HepG2 (cell line): ENCODE results near the gene ACRBP. TPM values are rescaled to one million over a fixed set of nuclear protein-coding genes. Genes with fewer than 3 reads are reported as not detected.
A peak's percentile ranks its signal among the peaks of the same experiment; 100 is the strongest.

Experiments used
- BRD4 ChIP-seq: sonication (generic); formaldehyde crosslinking; IDR thresholded peaks from 2 replicates; pipeline ENCODE4 v1.4.0; 2020; ENCODE audit warnings: missing genetic modification reagents
- DR1 ChIP-seq: sonication (generic); formaldehyde crosslinking; IDR thresholded peaks from 2 replicates; pipeline ENCODE4 v1.8.0; 2021; ENCODE audit warnings: mild to moderate bottlenecking, missing genetic modification reagents, inconsistent platforms
- GFI1 ChIP-seq: sonication (generic); formaldehyde crosslinking; IDR thresholded peaks from 2 replicates; pipeline ENCODE4 v1.5.0; 2020; ENCODE audit warnings: missing genetic modification reagents, mild to moderate bottlenecking, borderline replicate concordance
- LCORL ChIP-seq, 2 experiments: fragments of 450-650 bp in 1 of 2; sonication (generic) in 1 of 2; formaldehyde crosslinking in 1 of 2; IDR thresholded peaks; 2 replicates each; pipeline versions ENCODE4 v1.5.0 to v1.6.1; 2017 to 2020; ENCODE audit warnings: antibody characterized with exemption in 1 of 2, missing genetic modification reagents in 1 of 2
- MAFF ChIP-seq: IDR thresholded peaks from 2 replicates; pipeline ENCODE4 v1.6.1; 2011; ENCODE audit warnings: low read depth, low read length, improper control_type of control experiment
- RAD21 ChIP-seq: fragments of 450-650 bp; formaldehyde crosslinking; IDR thresholded peaks from 2 replicates; pipeline ENCODE4 v1.5.0; 2020; ENCODE audit warnings: mild to moderate bottlenecking
- SMARCE1 ChIP-seq: fragments of 450-650 bp; IDR thresholded peaks from 2 replicates; pipeline ENCODE4 v1.6.1; 2017; ENCODE audit warnings: borderline replicate concordance
- TAF15 ChIP-seq: fragments of 200-400 bp; formaldehyde crosslinking; IDR thresholded peaks from one replicate; pipeline ENCODE4 v1.6.1; 2018; ENCODE audit warnings: mild to moderate bottlenecking, low read depth, low read length; ENCODE audit not compliant: poor library complexity, severe bottlenecking
- TBX2 ChIP-seq: sonication (generic); formaldehyde crosslinking; IDR thresholded peaks from 2 replicates; pipeline ENCODE4 v1.5.0; 2020; ENCODE audit warnings: missing genetic modification reagents, mild to moderate bottlenecking, borderline replicate concordance
- TOE1 ChIP-seq: sonication (generic); formaldehyde crosslinking; IDR thresholded peaks from 2 replicates; pipeline ENCODE4 v1.4.0; 2020; ENCODE audit warnings: mild to moderate bottlenecking, missing genetic modification reagents
- ZNF180 ChIP-seq: sonication (generic); formaldehyde crosslinking; IDR thresholded peaks from 2 replicates; pipeline ENCODE4 v1.4.0; 2020; ENCODE audit warnings: low read depth, missing genetic modification reagents, borderline replicate concordance
- ZNF343 ChIP-seq: sonication (generic); formaldehyde crosslinking; IDR thresholded peaks from 2 replicates; pipeline ENCODE4 v1.4.0; 2020; ENCODE audit warnings: mild to moderate bottlenecking, missing genetic modification reagents
- ZNF660 ChIP-seq: sonication (generic); formaldehyde crosslinking; IDR thresholded peaks from 2 replicates; pipeline ENCODE4 v1.5.1; 2020; ENCODE audit warnings: mild to moderate bottlenecking, low read depth, missing genetic modification reagents, borderline replicate concordance
- polyA plus RNA-seq, 8 experiments: library from polyadenylated mRNA; depleted of rRNA in 3 of 8; stranded (reverse) in 7 of 8; unstranded in 1 of 8; fragments of >200 nt; fragmentation: Illumina TruSeq in 4 of 8; extraction: Trizol in 4 of 8; gene quantifications; 2 replicates each; pipeline versions ENCODE4 v1.2.1 to v1.2.3, GENCODE V29; 2011 to 2016; ENCODE audit warnings: low read depth in 4 of 8, missing spikeins in 1 of 8, mixed read lengths in 1 of 8; ENCODE audit not compliant: insufficient read depth in 1 of 8
- total RNA-seq, 5 experiments: library from RNA; depleted of rRNA; stranded (reverse); fragments of >200 nt; fragmentation: Illumina TruSeq; extraction: Trizol; gene quantifications; 2 replicates each; pipeline ENCODE4 v1.2.3, GENCODE V29; 2016; ENCODE audit warnings: low read depth in 1 of 5
- TF ChIP-seq, protein P1 (sequence below): sonication (generic); IDR thresholded peaks from 2 replicates; pipeline ENCODE4 v1.6.1; 2016; ENCODE audit warnings: low read depth, borderline replicate concordance
- TF ChIP-seq, protein P2 (sequence below): IDR thresholded peaks from 2 replicates; pipeline ENCODE4 v1.6.1; 2016; ENCODE audit warnings: low read depth, missing genetic modification reagents, missing compliant biosample characterization
- TF ChIP-seq, protein P3 (sequence below): sonication (generic); formaldehyde crosslinking; IDR thresholded peaks from 2 replicates; pipeline ENCODE4 v1.4.0; 2020; ENCODE audit warnings: missing genetic modification reagents, borderline replicate concordance
- TF ChIP-seq, protein P4 (sequence below): IDR thresholded peaks from 2 replicates; pipeline ENCODE4 v1.6.1; 2016; ENCODE audit warnings: low read depth, borderline replicate concordance

ACRBP gene
- total and polyA plus RNA-seq, 2 of the 13 experiments (the other 11 are each of a cell fraction or from before 2014, with no cell fraction given): 0.46 TPM; not detected in 1

DNA sequence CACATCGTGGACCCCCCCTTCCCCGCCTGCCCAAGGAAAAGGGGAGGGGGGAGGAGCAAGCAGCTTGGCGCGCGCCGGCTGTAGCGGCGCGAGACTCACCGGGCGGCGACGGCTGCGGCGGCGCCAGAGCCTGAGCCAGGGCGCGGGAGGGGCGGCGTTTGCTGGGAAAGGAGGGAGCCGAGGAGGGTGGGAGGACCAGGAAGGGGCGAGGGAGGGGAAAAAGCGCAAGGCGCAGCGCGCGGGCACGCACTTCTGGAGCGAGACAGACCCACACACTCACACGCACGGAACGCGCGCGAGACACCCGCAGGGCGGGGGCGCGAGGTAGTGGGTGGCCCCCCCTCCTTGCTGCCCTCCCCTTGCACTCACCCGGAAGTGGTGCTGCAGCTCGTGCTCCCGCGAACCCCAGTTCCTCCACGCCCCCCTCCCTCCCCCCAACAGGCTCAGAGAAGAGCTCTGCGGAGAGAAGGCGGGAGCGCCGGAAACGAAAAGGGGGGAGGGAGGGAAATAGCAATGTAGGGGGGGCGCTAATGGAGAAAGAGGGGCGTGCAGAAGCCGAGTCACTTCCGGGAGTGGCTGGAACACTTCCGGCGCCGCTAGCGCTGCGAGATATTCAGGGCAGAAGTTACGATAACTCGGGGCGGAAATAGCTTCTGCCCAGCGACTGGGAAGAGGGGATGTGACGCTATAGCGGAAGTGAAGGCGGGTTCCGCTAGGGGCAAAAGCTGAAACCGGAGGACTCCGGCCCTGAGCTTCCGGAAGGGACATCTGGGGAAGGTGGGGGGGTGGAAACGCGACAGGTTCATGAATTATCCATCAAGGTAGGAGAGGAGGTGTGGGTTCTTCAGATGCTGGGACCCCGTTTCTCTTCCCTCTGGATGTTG is 42.0 kb upstream of the ACRBP start, which contains the start of gene ZNF384 (continued):
- no peak for TF ChIP-seq DR1
- no peak for TF ChIP-seq TOE1 (CRISPR knock-in tag)
- no peak for TF ChIP-seq ZNF180 (CRISPR knock-in tag)
- TF ChIP-seq GFI1 (CRISPR knock-in tag): no peak
- 0 out of 2 replicates have a peak, but pooled peaks have one; percentile 55 for TF ChIP-seq BRD4 (CRISPR knock-in tag)
- TF ChIP-seq LCORL (IDR thresholded peaks at IDR 0.05): no peak
- no peak for TF ChIP-seq LCORL (CRISPR knock-in tag; IDR thresholded peaks at IDR 0.05)
- no peak for TF ChIP-seq TAF15
- TF ChIP-seq MAFF: no peak
- TF ChIP-seq, protein P1, sequence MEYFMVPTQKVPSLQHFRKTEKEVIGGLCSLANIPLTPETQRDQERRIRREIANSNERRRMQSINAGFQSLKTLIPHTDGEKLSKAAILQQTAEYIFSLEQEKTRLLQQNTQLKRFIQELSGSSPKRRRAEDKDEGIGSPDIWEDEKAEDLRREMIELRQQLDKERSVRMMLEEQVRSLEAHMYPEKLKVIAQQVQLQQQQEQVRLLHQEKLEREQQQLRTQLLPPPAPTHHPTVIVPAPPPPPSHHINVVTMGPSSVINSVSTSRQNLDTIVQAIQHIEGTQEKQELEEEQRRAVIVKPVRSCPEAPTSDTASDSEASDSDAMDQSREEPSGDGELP: peak; percentile 42; the same call in 1 of the 2 replicates
- TF ChIP-seq, protein P2, sequence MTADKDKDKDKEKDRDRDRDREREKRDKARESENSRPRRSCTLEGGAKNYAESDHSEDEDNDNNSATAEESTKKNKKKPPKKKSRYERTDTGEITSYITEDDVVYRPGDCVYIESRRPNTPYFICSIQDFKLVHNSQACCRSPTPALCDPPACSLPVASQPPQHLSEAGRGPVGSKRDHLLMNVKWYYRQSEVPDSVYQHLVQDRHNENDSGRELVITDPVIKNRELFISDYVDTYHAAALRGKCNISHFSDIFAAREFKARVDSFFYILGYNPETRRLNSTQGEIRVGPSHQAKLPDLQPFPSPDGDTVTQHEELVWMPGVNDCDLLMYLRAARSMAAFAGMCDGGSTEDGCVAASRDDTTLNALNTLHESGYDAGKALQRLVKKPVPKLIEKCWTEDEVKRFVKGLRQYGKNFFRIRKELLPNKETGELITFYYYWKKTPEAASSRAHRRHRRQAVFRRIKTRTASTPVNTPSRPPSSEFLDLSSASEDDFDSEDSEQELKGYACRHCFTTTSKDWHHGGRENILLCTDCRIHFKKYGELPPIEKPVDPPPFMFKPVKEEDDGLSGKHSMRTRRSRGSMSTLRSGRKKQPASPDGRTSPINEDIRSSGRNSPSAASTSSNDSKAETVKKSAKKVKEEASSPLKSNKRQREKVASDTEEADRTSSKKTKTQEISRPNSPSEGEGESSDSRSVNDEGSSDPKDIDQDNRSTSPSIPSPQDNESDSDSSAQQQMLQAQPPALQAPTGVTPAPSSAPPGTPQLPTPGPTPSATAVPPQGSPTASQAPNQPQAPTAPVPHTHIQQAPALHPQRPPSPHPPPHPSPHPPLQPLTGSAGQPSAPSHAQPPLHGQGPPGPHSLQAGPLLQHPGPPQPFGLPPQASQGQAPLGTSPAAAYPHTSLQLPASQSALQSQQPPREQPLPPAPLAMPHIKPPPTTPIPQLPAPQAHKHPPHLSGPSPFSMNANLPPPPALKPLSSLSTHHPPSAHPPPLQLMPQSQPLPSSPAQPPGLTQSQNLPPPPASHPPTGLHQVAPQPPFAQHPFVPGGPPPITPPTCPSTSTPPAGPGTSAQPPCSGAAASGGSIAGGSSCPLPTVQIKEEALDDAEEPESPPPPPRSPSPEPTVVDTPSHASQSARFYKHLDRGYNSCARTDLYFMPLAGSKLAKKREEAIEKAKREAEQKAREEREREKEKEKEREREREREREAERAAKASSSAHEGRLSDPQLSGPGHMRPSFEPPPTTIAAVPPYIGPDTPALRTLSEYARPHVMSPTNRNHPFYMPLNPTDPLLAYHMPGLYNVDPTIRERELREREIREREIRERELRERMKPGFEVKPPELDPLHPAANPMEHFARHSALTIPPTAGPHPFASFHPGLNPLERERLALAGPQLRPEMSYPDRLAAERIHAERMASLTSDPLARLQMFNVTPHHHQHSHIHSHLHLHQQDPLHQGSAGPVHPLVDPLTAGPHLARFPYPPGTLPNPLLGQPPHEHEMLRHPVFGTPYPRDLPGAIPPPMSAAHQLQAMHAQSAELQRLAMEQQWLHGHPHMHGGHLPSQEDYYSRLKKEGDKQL (CRISPR knock-in tag): no peak
- TF ChIP-seq ZNF660: no peak
- TF ChIP-seq, protein P3, sequence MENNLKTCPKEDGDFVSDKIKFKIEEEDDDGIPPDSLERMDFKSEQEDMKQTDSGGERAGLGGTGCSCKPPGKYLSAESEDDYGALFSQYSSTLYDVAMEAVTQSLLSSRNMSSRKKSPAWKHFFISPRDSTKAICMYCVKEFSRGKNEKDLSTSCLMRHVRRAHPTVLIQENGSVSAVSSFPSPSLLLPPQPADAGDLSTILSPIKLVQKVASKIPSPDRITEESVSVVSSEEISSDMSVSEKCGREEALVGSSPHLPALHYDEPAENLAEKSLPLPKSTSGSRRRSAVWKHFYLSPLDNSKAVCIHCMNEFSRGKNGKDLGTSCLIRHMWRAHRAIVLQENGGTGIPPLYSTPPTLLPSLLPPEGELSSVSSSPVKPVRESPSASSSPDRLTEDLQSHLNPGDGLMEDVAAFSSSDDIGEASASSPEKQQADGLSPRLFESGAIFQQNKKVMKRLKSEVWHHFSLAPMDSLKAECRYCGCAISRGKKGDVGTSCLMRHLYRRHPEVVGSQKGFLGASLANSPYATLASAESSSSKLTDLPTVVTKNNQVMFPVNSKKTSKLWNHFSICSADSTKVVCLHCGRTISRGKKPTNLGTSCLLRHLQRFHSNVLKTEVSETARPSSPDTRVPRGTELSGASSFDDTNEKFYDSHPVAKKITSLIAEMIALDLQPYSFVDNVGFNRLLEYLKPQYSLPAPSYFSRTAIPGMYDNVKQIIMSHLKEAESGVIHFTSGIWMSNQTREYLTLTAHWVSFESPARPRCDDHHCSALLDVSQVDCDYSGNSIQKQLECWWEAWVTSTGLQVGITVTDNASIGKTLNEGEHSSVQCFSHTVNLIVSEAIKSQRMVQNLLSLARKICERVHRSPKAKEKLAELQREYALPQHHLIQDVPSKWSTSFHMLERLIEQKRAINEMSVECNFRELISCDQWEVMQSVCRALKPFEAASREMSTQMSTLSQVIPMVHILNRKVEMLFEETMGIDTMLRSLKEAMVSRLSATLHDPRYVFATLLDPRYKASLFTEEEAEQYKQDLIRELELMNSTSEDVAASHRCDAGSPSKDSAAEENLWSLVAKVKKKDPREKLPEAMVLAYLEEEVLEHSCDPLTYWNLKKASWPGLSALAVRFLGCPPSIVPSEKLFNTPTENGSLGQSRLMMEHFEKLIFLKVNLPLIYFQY: no peak
- TF ChIP-seq, protein P4, sequence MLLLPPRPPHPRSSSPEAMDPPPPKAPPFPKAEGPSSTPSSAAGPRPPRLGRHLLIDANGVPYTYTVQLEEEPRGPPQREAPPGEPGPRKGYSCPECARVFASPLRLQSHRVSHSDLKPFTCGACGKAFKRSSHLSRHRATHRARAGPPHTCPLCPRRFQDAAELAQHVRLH (CRISPR knock-in tag): 0 out of 2 replicates have a peak, but pooled peaks have one; percentile 48
- no peak for TF ChIP-seq ZNF343 (CRISPR knock-in tag)
- TF ChIP-seq SMARCE1: no peak
- TF ChIP-seq RAD21 (CRISPR knock-in tag): no peak
- TF ChIP-seq TBX2: peak; percentile 88
